Jurkat, Clone E6-1 (cell line): Measurements from ENCODE around the gene GNB1.

ENCODE experiments used
- DNase-seq: peaks from one replicate; pipeline ENCODE4 v3.0.0-alpha.2; 2011; ENCODE audit warnings: low read depth, low spot score
- H3K4me3 ChIP-seq: 2 replicates; pipeline ENCODE4 v1.5.1; 2011; ENCODE audit warnings: mild to moderate bottlenecking, low read length, control low read depth, moderate library complexity

GNB1 gene

DNA sequence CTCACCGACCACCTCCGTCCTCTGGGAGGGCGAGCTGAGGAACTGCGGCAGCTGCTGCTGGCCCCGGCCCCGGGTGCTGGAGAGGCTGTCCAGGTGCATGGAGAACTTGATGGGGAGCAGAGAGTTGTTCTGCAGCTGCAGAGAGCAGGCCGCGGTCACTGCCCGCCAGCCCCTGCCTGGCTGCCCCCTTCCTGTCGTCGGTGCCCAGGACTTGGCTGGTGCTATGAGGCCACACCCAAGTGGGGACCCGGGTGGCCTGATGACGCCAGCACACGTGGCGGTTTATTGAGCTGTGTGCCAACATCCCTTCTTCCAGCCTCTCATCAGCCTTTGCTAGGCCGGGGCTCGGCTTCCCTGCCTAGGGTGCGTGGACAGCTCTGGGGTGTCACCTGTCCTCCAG lies 33.5 kb upstream of the GNB1 start:
- DNase-seq = no peak
- no peak overlapping the region for H3K4me3 ChIP-seq

DNA sequence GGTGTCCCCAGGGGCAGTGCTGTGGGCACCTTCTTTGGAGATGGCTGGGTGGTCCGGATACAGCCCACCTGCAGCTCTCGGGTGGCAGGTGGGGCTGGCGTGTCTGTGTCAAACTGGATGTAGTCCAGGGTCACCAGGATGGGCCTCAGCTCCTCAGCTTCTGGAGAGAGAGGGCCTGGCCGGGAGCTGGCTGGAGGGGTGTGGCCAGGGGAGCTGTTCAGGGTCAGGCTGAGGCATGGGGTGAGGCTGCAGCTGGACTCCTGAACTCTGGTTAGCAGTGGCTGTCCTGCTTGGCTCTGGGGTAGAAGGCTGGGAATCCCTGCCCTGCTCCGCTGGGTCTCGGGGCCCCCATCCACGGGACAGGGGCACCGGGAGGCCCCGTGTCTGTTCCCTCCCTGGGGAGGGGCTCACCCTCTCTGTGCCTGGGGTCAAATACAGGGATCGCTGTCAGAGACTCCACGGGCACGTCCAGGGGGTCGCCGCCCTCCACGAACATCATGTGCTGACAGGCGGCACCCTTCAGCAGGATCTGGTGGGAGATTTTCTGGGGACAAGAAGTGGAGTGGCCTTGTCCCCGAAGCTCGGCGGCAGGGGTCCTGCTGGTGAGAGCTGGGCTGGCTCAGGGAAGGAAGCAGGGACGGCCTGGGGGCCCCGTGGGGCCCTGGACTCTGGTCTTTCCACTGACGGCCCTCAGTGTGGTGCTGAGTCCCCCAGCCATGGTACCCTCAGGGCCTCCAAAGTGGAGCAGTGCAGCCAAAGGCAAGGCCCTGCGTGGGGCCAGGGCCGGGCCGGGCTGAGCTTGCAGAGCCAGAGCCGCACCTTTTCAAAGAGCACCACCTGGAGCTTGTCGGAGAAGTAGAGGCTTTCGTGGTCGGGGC lies 32.3 kb upstream of the GNB1 start:
- H3K4me3 ChIP-seq = no peak overlapping the region
- no peak for DNase-seq

DNA sequence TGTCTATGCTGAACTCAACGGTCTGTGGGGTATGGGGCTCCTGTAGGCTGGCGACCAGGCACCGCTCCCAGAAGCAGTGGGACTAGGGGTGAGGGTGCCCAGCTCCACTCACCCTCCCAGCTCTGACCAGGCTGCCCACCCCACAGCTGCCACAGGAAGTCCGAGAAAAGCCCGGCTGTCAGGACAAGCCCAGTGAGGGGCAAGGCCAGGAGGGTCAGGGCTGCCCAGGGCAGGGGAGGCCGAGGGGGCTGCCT lies 31.7 kb upstream of the GNB1 start:
- no peak for DNase-seq
- no peak overlapping the region for H3K4me3 ChIP-seq

DNA sequence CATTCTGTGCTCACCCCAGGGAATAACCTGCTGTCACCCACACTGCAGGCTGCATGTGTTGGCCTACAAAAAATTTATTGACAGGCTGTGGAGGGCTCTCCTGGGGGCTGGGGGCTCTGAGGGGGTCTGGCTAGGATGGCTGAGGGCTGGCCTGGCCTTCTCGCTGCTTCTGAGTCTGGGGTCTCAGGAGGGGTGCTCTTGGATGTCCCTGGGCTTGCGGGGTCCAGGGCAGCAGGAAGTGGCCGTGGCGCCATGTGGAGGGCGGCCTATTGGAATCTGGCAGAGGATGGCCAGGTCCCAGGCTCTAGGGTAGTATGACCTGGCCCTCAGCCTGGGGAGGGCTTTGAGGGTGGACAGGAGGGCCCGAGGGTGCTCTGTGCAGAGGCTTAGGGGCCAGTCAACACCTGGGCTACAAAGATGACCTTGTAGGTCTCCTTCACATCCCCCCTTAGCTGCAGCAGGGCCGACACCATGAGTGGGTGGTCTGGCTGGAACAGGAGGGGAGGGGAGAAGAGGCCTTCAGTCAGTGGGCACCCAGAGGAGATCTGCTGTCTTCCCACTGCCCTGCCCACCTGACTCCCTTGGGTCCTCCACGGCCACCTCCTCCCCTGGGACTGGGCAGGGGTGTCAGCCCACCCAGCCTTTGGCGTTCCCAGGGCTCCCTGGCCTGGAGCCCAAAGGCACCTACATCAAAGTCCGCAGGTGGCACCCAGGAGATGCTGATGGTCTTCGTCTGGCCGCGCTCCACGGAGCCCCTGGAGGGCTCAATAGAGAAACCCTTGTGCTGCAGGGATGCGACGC lies 31.2 kb upstream of the GNB1 start:
- no peak overlapping the region for H3K4me3 ChIP-seq
- DNase-seq = no peak

DNA sequence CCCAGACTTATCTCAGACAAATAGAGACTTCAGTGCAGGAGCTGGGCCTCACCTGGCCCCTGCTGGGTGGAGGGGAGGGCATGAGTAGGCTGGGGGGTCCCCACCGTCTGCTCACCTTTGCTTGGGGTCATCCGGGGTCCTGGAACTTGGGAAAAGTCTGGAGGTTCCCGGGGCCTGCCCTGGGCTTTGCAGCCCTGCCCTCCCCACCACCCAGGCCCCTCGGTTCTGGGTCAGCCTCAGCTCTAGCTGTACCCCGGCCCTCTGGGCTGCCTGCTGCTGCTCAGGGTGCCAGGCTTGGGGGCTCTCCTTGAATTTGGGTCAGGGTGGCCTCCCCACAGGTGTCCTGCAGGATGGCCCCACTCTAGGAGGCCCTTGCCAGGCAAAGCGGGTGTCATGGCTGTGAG lies 30.6 kb upstream of the GNB1 start:
- no peak for DNase-seq
- H3K4me3 ChIP-seq = no peak overlapping the region

DNA sequence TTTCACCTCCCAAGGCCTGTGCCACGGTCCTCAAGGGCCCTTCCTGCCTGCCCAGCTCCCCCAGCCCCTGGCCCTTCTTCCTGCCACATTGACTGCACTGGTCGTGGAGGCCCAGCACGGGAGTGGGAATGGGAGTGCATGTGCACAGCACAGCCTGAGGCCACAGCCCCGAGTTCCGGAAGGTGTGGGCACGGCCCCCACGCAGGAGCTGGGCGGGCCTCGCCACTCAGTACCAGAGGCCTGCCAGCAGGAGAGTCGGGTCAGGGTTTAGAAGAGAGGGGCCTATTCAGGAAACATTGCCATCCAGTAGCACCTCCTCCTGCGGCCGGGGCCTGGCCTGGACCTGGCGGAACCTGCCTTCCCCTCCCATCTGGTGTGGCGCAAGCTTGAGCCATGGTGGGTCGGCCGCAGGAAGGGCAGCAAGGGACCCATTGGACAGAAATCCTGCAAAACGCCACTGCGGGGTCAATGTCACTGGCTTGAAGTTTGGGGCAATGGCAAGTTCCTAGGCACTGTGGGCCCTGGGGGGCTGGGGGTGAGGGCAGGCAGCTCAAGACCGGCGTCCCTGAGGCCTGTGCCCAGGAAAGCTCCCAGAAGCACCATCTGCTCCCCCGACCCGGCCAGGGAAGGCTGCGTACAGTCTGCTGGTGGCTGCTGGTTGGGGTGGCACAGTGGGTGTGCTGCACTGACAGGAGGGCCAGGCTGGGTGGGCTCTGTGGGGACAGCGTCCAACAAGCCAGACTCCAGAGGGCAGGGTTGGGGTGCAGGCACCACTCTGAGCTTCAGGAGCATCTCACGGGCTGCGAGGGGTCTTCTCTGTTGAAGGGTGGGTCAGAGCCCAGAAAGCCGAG lies 29.9 kb upstream of the GNB1 start:
- DNase-seq = no peak
- H3K4me3 ChIP-seq = no peak overlapping the region

DNA sequence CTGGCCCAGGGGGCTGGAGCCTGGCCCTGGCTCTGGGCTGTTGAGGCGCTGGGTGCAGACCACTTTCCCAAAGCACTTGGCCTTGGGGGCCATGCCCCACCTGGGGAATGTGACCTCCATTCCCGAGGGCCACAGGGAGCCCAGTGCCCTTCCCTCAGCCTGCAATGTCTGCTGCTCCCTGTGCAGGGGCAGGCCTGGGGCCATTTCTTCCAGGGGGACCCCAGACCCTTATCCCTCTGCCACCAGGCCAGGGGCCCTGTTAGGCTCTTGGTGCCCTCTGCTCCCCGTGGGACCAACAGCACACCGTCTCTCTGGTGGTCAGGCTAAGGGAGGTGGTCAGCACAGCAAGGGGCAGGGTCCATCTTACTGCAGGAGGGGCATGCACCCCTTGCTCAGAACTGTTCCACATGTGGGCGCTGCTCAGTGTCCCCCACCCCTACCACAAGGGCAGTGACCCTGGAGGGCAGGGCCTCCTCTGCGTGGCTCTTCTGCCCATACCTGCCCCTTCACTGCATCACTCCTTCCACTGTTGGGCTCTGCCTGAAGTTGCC lies 29.2 kb upstream of the GNB1 start:
- no peak for DNase-seq
- H3K4me3 ChIP-seq = peak overlapping the region; percentile 37

DNA sequence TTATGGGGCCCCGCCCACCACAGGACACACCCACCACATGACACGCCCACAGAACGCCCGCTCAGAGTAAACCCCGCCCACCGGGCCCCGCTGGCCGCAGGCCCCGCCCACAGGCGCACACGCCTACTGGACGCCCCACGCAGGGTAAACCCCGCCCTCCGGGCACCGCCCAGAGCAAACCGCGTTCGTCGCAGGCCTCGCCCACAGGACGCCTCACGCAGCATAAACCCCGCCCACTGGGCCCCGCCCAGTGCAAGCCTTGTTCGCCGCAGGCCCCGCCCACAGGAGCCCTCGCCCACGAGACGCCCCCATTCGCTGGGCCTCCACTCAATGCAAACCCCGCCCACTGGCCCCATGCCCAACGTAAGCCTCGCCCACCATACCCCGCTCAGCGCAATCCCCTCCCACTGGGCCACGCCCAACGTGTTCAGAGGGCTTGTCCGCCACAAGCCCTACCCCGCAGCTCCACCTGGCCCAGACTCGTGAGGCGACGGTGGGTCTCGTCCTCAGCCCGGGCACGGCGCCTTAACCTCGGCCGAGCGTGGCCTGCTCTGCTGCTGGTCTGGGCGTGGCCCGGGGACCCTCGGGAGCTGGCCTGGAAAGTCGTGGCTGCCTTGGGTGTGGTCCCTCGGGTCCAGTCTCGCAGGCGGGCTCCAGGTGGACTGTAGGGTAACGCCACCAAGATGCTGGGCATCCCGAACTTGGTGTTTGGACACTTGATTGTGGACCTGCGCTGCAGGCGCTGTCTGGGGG lies 28.6 kb upstream of the GNB1 start:
- DNase-seq = peak; percentile 97
- peak overlapping the region; percentile 44 for H3K4me3 ChIP-seq

DNA sequence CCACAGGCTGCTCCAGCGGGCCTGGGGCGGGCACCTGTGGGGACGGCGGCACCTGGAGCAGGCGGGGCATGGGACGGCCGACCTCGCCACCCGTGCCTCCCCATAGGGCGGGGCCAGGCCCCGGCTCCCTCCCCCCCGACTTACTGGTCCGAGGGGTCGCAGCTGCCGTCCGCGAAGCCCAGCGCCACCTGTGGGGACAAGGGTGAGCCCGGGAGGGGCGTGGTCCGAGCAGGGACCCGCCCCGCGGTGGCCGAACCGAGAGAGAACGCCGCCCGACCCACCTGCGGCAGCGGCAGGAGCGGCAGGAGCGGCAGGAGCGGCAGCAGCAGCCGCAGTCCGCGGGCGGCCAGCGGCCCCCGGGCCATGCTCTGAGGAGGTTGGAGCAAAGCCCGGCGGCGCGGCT lies 28.0 kb upstream of the GNB1 start, which contains the start of gene TMEM52:
TMEM52 (minus strand) TSS at position 379 of the 403 bp plus-strand sequence; CDS start at position 365, 14 bp downstream.
- H3K4me3 ChIP-seq = peak within 1 kb of the TSS; percentile 44
- no peak for DNase-seq

DNA sequence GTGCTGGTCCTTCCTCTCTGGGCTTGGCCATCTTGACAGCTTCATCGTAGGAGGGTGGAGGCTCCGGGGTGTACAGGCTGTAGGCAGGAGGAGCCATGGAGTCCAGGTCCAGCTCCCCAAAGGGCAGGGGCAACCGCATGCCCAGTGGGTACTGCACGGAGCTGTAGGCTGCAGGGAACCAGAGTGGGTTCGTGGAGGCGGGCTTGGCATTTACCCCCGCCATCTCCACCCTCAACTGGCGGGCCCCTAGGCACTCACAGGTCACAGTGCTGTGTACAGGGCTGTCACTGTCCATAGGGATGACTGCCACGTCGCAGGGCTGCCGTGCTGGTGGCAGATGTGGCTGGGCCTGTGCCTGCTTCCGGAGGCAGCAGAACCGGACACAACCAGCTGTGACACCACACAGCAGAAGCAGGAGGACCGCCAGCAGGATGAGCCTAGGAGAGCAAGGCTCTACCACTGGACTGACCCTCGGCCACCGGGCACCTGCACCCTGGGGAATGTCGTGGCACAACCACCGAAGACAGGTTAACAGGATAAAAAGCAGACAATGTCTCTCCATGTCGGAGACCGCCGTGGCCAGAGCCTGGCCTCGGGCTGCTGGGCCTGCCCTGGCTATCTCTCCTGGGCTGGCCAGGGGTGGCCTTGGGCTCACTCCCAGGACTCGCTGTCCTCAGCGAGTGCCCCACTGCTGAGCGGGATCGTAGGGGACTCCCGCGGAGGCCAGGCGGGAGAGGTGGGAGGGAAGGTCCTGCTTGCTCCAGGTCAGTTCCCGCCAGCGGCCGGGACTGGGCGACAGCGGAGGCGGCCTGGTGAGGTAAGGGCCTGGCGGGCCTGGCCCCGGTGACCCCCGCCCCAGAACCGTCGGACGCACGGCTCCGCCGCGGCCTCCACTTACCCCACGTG lies 27.4 kb upstream of the GNB1 start:
- H3K4me3 ChIP-seq = peak overlapping the region; percentile 44; the same call in 1 of the 2 replicates
- no peak for DNase-seq

DNA sequence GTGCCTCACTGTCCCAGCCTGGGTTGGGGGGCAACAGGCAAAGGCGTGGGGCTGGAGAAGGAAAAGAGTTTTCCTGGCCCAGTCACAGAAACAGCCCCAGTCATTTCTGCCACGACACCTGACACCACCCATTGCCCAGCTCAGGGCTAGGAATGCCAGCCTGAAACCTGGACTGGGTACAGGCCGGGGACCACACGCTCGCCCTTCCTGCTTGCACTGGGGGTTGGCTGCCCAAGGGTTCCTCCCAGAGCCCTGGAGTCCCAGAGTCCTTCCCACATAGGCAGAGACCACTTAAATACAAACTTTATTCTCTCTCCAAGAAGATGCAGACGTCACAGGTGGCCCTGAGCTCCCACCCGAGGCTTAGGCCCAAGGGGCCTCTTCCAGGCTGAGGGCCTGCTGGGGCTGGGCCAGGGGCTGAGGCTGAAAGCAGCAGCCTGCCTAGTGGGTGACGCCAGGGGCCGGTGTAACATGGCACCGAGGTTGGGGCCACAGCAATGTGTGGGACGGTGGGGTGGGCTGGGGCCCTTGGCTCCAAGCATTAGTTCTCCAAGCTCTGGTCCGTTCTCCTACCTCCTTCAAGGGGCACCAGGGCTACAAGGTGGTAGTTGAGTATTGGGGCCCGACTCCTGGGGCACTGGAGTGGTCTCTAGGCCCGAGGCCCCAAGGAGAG lies 26.6 kb upstream of the GNB1 start:
- DNase-seq = no peak
- H3K4me3 ChIP-seq = no peak overlapping the region

DNA sequence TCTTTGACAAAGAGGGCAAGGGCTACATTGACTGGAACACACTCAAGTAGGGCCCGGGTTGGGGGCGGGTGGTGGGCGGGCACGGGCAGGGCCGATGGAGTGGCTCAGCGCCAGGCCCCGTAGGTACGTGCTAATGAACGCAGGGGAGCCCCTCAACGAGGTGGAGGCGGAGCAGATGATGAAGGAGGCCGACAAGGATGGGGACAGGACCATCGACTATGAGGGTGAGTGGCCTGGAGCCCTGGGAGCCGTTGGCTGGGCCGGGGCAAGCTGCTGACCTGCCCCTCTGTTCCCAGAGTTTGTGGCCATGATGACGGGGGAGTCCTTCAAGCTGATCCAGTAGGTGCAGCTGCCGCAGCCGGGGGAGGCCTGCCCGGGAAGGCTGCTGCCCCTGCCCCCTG lies 26.0 kb upstream of the GNB1 start:
- no peak overlapping the region for H3K4me3 ChIP-seq
- no peak for DNase-seq

DNA sequence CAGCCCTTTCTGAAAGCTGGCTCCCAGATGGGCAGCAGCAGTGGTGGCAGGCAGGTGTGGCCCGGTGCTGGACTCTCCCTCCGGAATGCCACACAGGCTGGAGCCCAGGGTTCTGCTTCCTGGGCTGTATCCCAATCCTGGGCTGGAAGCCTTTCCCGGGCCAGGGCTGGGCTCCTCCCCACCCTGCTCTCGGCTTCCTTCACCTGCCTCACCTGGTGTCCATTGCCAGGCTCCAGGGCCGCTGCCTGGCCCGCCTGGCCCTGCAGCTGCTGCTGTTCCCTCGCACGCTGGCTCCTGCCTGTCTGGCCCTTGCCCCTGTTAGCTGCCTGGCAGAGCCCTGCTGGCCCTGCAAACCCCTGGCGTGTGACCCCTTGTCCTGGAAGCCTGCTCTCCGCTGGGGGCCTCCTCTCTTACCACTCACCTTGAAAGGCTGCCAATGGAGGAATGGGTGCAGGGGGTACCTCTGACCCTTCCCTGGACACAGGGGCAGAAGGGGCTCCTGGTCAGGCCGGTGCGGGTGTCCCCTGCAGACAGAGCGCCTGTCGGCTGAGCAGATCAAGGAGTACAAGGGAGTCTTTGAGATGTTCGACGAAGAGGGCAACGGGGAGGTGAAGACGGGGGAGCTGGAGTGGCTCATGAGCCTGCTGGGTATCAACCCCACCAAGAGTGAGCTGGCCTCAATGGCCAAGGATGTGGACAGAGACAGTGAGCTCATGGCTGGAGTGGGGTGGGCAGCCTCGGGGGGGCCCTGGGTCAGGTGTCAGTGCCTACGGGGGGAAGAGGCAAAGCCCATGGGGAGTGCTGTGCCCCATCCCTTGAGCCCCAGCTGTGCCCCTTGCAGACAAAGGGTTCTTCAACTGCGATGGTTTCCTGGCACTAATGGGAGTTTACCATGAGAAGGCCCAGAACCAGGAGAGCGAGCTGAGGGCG lies 25.3 kb upstream of the GNB1 start:
- no peak overlapping the region for H3K4me3 ChIP-seq

DNA sequence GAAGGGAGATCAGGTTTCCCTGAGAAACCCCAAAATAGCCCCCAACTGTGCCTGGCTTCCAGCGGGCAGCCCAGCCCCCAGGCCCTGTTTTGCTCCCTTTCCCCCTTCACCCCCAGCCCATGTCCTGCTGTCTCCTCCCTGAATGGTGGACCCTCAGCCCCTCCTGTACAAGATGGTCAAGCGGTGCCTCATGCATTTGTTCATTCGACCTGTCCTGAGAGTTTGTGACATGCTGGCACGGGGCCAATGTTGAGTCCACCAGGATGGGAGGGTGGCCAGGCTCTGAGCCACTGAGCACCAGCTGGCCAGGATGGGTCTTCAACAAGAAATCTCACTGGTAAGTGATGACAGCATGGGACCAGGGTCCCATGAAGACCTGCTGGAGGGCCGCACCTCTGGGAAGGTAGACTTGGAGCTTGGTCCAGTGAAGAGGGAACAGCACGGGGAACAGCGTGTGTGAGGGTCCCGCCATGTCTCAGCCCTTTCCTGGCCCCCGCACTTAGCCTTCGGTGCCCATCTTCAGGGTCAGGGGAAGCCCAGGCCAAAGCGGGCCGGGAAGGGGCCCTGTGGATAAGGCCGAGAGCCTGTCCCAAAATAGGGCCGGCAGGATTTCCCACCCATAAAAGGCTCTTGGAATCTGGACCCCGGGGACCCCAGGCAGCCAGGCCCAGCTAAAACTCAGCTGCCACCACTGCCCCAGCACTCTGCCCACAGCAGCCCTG lies 24.2 kb upstream of the GNB1 start, which contains the start of gene CALML6:
CALML6 (plus strand) TSS at position 290 of the 722 bp plus-strand sequence; CDS start at position 311, 21 bp downstream.
- DNase-seq = no peak
- no peak within 1 kb of the TSS for H3K4me3 ChIP-seq

More for the DNA sequence above, 25.3 kb upstream of the GNB1 start:
- DNase-seq = no peak
